HepG2 (cell line): ENCODE results near the gene KMT5C. TPM values are rescaled to one million over a fixed set of nuclear protein-coding genes. Genes with fewer than 3 reads are reported as not detected.

ENCODE experiments used
- ATAC-seq: fragments of 200-7000 bp; cut with Tn5 transposase; 3 replicates; pipeline ENCODE4 v1.9.1; 2020; ENCODE audit warnings: mild to moderate bottlenecking, moderate library complexity
- BruUV-seq: library from RNA; stranded (reverse); fragments of 400-500 nt; replicated peaks from 2 replicates; lab custom pipeline; 2021; lab: Mats Ljungman, UMichigan
- CTCF ChIA-PET: fragments of 300-600 bp; formaldehyde crosslinking; extraction: SDS; loops from one replicate; lab custom pipeline; 2021; ENCODE audit warnings: low total read pairs, inconsistent platforms, low intra/inter-chr PET ratio; lab: Yijun Ruan, JAX
- POLR2A ChIA-PET: fragments of 350-600 bp; sonication (Branson Sonifier 250); formaldehyde crosslinking; loops from one replicate; lab custom pipeline; 2020; ENCODE audit warnings: antibody characterized with exemption, inconsistent platforms; lab: Yijun Ruan, JAX
- DNase-seq: peaks from one replicate; pipeline ENCODE4 v3.0.0-alpha.2; 2015; ENCODE audit warnings: low spot score
- FAIRE-seq: peaks from 3 replicates; lab custom pipeline; 2011; peaks lifted over from hg19 to GRCh38; lab: Jason Lieb, UNC
- H2AFZ ChIP-seq: one replicate; pipeline ENCODE4 v1.6.1; 2011; ENCODE audit warnings: low read length, inconsistent platforms
- H3K27ac ChIP-seq: fragments of 300-600 bp; 3 replicates; pipeline ENCODE4 v1.8.0; 2011; ENCODE audit warnings: mixed run types, mild to moderate bottlenecking, mixed read lengths, low read length, inconsistent platforms; ENCODE audit not compliant: insufficient read depth; ENCODE audit errors: extremely low read length
- H3K27me3 ChIP-seq, 2 experiments: fragments of 200-600 bp in 1 of 2; 2 replicates in 1 of 2; 3 replicates in 1 of 2; pipeline versions ENCODE4 v1.6.0 to v1.8.0; 2011; ENCODE audit warnings: low read length in 2 of 2, mild to moderate bottlenecking in 2 of 2, moderate library complexity in 2 of 2, inconsistent platforms in 1 of 2; ENCODE audit not compliant: insufficient read depth in 2 of 2, control insufficient read depth in 1 of 2
- H3K36me3 ChIP-seq, 2 experiments: fragments of 200-600 bp in 1 of 2; replicated peaks in 1 of 2; 2 replicates in 1 of 2; 3 replicates in 1 of 2; pipeline versions ENCODE4 v1.5.1 to v1.8.0; 2011; ENCODE audit warnings: low read length in 2 of 2, inconsistent platforms in 1 of 2; ENCODE audit not compliant: insufficient read depth in 2 of 2, control insufficient read depth in 1 of 2
- H3K4me1 ChIP-seq: 2 replicates; pipeline ENCODE4 v1.5.1; 2012; ENCODE audit warnings: low read length, inconsistent platforms; ENCODE audit not compliant: insufficient read depth
- H3K4me2 ChIP-seq: 2 replicates; pipeline ENCODE4 v1.6.0; 2011; ENCODE audit warnings: low read depth, low read length, inconsistent platforms
- H3K4me3 ChIP-seq, 3 experiments: fragments of 200-600 bp in 1 of 3; sonication (generic), shearing (Covaris generic) in 1 of 3; replicated peaks in 1 of 3; 2 replicates each; pipeline ENCODE4 v1.5.1; 2011 to 2016; ENCODE audit warnings: low read length in 3 of 3, inconsistent platforms in 2 of 3, low read depth in 2 of 3, mild to moderate bottlenecking in 2 of 3, control low read depth in 1 of 3, mixed read lengths in 1 of 3; ENCODE audit not compliant: insufficient read depth in 1 of 3
- H3K79me2 ChIP-seq: one replicate; pipeline ENCODE4 v1.6.1; 2011; ENCODE audit warnings: low read length, inconsistent platforms; ENCODE audit not compliant: insufficient read depth
- H3K9ac ChIP-seq: 2 replicates; pipeline ENCODE4 v1.6.0; 2011; ENCODE audit warnings: mild to moderate bottlenecking, low read depth, low read length, inconsistent platforms; ENCODE audit not compliant: insufficient read depth
- H3K9me3 ChIP-seq: 2 replicates; pipeline ENCODE4 v1.5.1; 2012; ENCODE audit warnings: mild to moderate bottlenecking, low read length
- H4K20me1 ChIP-seq: 2 replicates; pipeline ENCODE4 v1.6.0; 2011; ENCODE audit warnings: inconsistent platforms, mild to moderate bottlenecking, low read length, moderate library complexity; ENCODE audit not compliant: insufficient read depth
- HES4 ChIP-seq: sonication (generic); formaldehyde crosslinking; IDR thresholded peaks from 2 replicates; pipeline ENCODE4 v1.9.0; 2021; ENCODE audit warnings: mild to moderate bottlenecking, missing genetic modification reagents, borderline replicate concordance
- KMT2A ChIP-seq: sonication (generic); formaldehyde crosslinking; IDR thresholded peaks from 2 replicates; pipeline ENCODE4 v1.4.0; 2020; ENCODE audit warnings: missing genetic modification reagents
- MBD4 ChIP-seq: IDR thresholded peaks from 2 replicates; pipeline ENCODE4 v1.6.1; 2012; ENCODE audit warnings: low read length, inconsistent platforms, borderline replicate concordance
- NFRKB ChIP-seq: fragments of 450-650 bp; IDR thresholded peaks from 2 replicates; pipeline ENCODE4 v1.6.1; 2017
- REPIN1 ChIP-seq: sonication (generic); formaldehyde crosslinking; IDR thresholded peaks from 2 replicates; pipeline ENCODE4 v1.8.0; 2022; ENCODE audit warnings: missing genetic modification reagents, low read depth, mild to moderate bottlenecking, borderline replicate concordance
- REXO4 ChIP-seq: sonication (generic); formaldehyde crosslinking; IDR thresholded peaks from 2 replicates; pipeline ENCODE4 v1.8.0; 2022; ENCODE audit warnings: missing genetic modification reagents, mild to moderate bottlenecking, borderline replicate concordance
- SRSF1 ChIP-seq: fragments of 200-400 bp; formaldehyde crosslinking; optimal IDR thresholded peaks from 2 replicates; pipeline ENCODE3; 2017; ENCODE audit warnings: mild to moderate bottlenecking, low read depth, low read length, moderate library complexity
- ZFAT ChIP-seq: sonication (generic); formaldehyde crosslinking; conservative IDR thresholded peaks from 2 replicates; pipeline ENCODE4 v1.8.1; 2023; ENCODE audit warnings: missing genetic modification reagents, inconsistent platforms
- ZNF17 ChIP-seq: sonication (generic); formaldehyde crosslinking; IDR thresholded peaks from 2 replicates; pipeline ENCODE4 v1.5.0; 2020; ENCODE audit warnings: mild to moderate bottlenecking, missing genetic modification reagents
- ZNF569 ChIP-seq: sonication (generic); formaldehyde crosslinking; IDR thresholded peaks from 2 replicates; pipeline ENCODE4 v1.5.0; 2020; ENCODE audit warnings: mild to moderate bottlenecking, missing genetic modification reagents, moderate library complexity, borderline replicate concordance
- WGBS: methylation state at CpG from one replicate; pipeline ENCODE4 v1.1.6; 2017; ENCODE audit warnings: low lambda C conversion rate; 5-methylcytosine and 5-hydroxymethylcytosine counted together
- in situ Hi-C: cut with HindIII; loops from 2 replicates; pipeline ENCODE4 v1.10.0; 2017; ENCODE audit warnings: low pct_unique_long_range_greater_than_20kb; ENCODE audit not compliant: extremely low pct_ligation_motif_present
- intact Hi-C: fragments of 100-400 bp; cut with micrococcal nuclease; formaldehyde crosslinking; loops from one replicate; pipeline ENCODE4 v1.10.0; 2022; ENCODE audit not compliant: unreplicated experiment
- polyA plus RNA-seq, 8 experiments: library from polyadenylated mRNA; depleted of rRNA in 3 of 8; stranded (reverse) in 7 of 8; unstranded in 1 of 8; fragments of >200 nt; fragmentation: Illumina TruSeq in 4 of 8; extraction: Trizol in 4 of 8; gene quantifications; 2 replicates each; pipeline versions ENCODE4 v1.2.1 to v1.2.3, GENCODE V29; 2011 to 2016; ENCODE audit warnings: low read depth in 4 of 8, missing spikeins in 1 of 8, mixed read lengths in 1 of 8; ENCODE audit not compliant: insufficient read depth in 1 of 8
- total RNA-seq, 5 experiments: library from RNA; depleted of rRNA; stranded (reverse); fragments of >200 nt; fragmentation: Illumina TruSeq; extraction: Trizol; gene quantifications; 2 replicates each; pipeline ENCODE4 v1.2.3, GENCODE V29; 2016; ENCODE audit warnings: low read depth in 1 of 5
- TF ChIP-seq, protein P1 (sequence below): sonication (generic); formaldehyde crosslinking; IDR thresholded peaks from 2 replicates; pipeline ENCODE4 v1.4.0; 2020; ENCODE audit warnings: missing genetic modification reagents

KMT5C gene
- total and polyA plus RNA-seq, 2 of the 13 experiments (the other 11 are each of a cell fraction or from before 2014, with no cell fraction given): 5.5 to 9.0 TPM

DNA sequence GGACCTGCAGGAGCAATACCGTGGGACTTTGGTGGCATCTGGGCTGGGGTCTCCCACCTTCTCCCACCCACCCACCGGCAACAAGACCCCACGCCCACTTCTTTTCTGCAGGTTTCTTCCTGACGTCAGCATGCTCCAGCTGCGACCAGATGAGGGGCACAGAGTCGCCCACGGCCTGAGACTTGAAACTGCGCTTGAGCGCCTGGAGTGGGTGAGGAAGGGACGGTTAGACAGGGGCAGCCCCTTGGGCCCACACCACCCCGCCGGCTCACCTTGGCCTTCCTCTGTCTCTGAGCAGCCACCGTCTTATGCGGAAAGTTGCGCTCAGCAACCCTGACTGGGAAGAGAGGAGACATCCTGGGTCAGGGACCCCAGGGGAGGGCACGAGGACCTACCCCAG is 21.2 kb downstream of the KMT5C start:
- peaks cover 14% of the 10 kb centered on the region for H3K4me1 ChIP-seq
- FAIRE-seq (no peak), DNase-seq (no peak), ATAC-seq (no peak)
- no peak overlapping the region for H3K4me2 ChIP-seq
- intact Hi-C loops: no loop called here
- ChIA-PET CTCF (no interaction called here), POLR2A (no interaction called here)
- H3K9ac ChIP-seq: no peak overlapping the region
- no TSS peak for BruUV-seq
- in situ Hi-C loops: no loop called here
- H3K79me2 ChIP-seq: no peaks in the 10 kb centered on the region
- 76% methylated on average over 13 of the region's 16 CpGs for WGBS
- no peak overlapping the region for H3K27ac ChIP-seq
- no peak overlapping the region for H3K4me3 ChIP-seq
- no peak overlapping the region for H2AFZ ChIP-seq
- H3K36me3 ChIP-seq: no peaks in the 10 kb centered on the region
- peaks cover 5 to 36% of the 10 kb centered on the region in 2 experiments for H3K27me3 ChIP-seq
- no peaks in the 10 kb centered on the region for H3K9me3 ChIP-seq
- no peaks in the 10 kb centered on the region for H4K20me1 ChIP-seq
- TF ChIP-seq MBD4: no peak
- TF ChIP-seq, protein P1, sequence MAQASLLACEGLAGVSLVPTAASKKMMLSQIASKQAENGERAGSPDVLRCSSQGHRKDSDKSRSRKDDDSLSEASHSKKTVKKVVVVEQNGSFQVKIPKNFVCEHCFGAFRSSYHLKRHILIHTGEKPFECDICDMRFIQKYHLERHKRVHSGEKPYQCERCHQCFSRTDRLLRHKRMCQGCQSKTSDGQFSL (CRISPR knock-in tag): no peak
- TF ChIP-seq SRSF1: no peak
- TF ChIP-seq ZFAT (CRISPR knock-in tag): no peak
- no peak for TF ChIP-seq REPIN1 (CRISPR knock-in tag)
- no peak for TF ChIP-seq ZNF17 (CRISPR knock-in tag)
- no peak for TF ChIP-seq REXO4 (CRISPR knock-in tag)
- TF ChIP-seq ZNF569 (CRISPR knock-in tag): no peak
- TF ChIP-seq NFRKB: no peak
- TF ChIP-seq HES4 (CRISPR knock-in tag): no peak
- no peak for TF ChIP-seq KMT2A (CRISPR knock-in tag)
